ENCODE measurements around the gene GEMIN5. TPM values are rescaled to one million over a fixed set of nuclear protein-coding genes. Genes with fewer than 3 reads are reported as not detected.

Gene GEMIN5
- total RNA-seq, 1 donor from 2014 or later = 14.8 TPM

- Histone ChIP-seq H3K36me3 (ENCODE audit: insufficient read depth, low read length) (peaks cover 36% of the 10 kb centered on the region), H3K4me3 (ENCODE audit: insufficient read depth, low read depth, low read length) (no peak overlapping the region), H3K79me2 (ENCODE audit: insufficient read depth, low read length) (peaks cover 25% of the 10 kb centered on the region), H3K4me1 (ENCODE audit: insufficient read depth, low read length) (no peaks in the 10 kb centered on the region), H4K20me1 (ENCODE audit: insufficient read depth, low read length) (peaks cover 44% of the 10 kb centered on the region), H3K9me3 (ENCODE audit: insufficient read depth, low read depth, low read length) (no peaks in the 10 kb centered on the region), H3K27me3 (ENCODE audit: insufficient read depth, low read length) (no peaks in the 10 kb centered on the region), H3K4me2 (ENCODE audit: low read length) (no peak overlapping the region), H3K27ac (ENCODE audit: low read depth, low read length) (no peak overlapping the region), H2AFZ (ENCODE audit: low read depth, low read length) (no peak overlapping the region), H3K9ac (ENCODE audit: low read length) (no peak overlapping the region)
- H3K36me3 Mint-ChIP-seq (ENCODE audit: low read depth, unreplicated experiment) = peaks cover 21% of the 10 kb centered on the region
- H3K27me3 Mint-ChIP-seq (ENCODE audit: low read depth, unreplicated experiment) = no peaks in the 10 kb centered on the region
- no peak for FAIRE-seq
- no peak overlapping the region for H3K4me3 Mint-ChIP-seq (ENCODE audit: unreplicated experiment)
- no peak overlapping the region for H3K27ac Mint-ChIP-seq (ENCODE audit: unreplicated experiment)
- H3K4me1 Mint-ChIP-seq (ENCODE audit: low read depth, unreplicated experiment) = no peaks in the 10 kb centered on the region
- no peaks in the 10 kb centered on the region for H3K9me3 Mint-ChIP-seq (ENCODE audit: unreplicated experiment)
- TF ChIP-seq EZH2 (IDR thresholded peaks at IDR 0.05; ENCODE audit: insufficient read depth, low read length) = no peak
- TF ChIP-seq CTCF (IDR thresholded peaks at IDR 0.05; ENCODE audit: insufficient read depth, low read depth, low read length) = no peak
- no peak for DNase-seq (ENCODE audit: low read depth)
Measured at GRCh38 chr5:154868702-154869101, 69.3 kb downstream of the GEMIN5 start.

GRCh38 chr5:154866841-154867240, 71.2 kb downstream of the GEMIN5 start:
- no peak overlapping the region for H3K9ac ChIP-seq (ENCODE audit: low read length)
- no peak overlapping the region for H2AFZ ChIP-seq (ENCODE audit: low read depth, low read length)
- no peak overlapping the region for H3K4me3 ChIP-seq (ENCODE audit: insufficient read depth, low read depth, low read length)
- peaks cover 25% of the 10 kb centered on the region for H3K36me3 ChIP-seq (ENCODE audit: insufficient read depth, low read length)
- no peak for FAIRE-seq
- TF ChIP-seq CTCF (IDR thresholded peaks at IDR 0.05; ENCODE audit: insufficient read depth, low read depth, low read length) = no peak
- no peak for TF ChIP-seq EZH2 (IDR thresholded peaks at IDR 0.05; ENCODE audit: insufficient read depth, low read length)
- no peaks in the 10 kb centered on the region for H3K9me3 Mint-ChIP-seq (ENCODE audit: unreplicated experiment)
- H3K27ac ChIP-seq (ENCODE audit: low read depth, low read length) = no peak overlapping the region
- H3K4me3 Mint-ChIP-seq (ENCODE audit: unreplicated experiment) = no peak overlapping the region
- H3K79me2 ChIP-seq (ENCODE audit: insufficient read depth, low read length) = peaks cover 43% of the 10 kb centered on the region
- peaks cover 62% of the 10 kb centered on the region for H4K20me1 ChIP-seq (ENCODE audit: insufficient read depth, low read length)
- H3K4me2 ChIP-seq (ENCODE audit: low read length) = no peak overlapping the region
- H3K27ac Mint-ChIP-seq (ENCODE audit: unreplicated experiment) = no peak overlapping the region
- H3K27me3 ChIP-seq (ENCODE audit: insufficient read depth, low read length) = no peaks in the 10 kb centered on the region
- peaks cover 18% of the 10 kb centered on the region for H3K36me3 Mint-ChIP-seq (ENCODE audit: low read depth, unreplicated experiment)
- no peaks in the 10 kb centered on the region for H3K4me1 ChIP-seq (ENCODE audit: insufficient read depth, low read length)
- no peaks in the 10 kb centered on the region for H3K27me3 Mint-ChIP-seq (ENCODE audit: low read depth, unreplicated experiment)
- no peak for DNase-seq (ENCODE audit: low read depth)
- H3K9me3 ChIP-seq (ENCODE audit: insufficient read depth, low read depth, low read length) = no peaks in the 10 kb centered on the region
- H3K4me1 Mint-ChIP-seq (ENCODE audit: low read depth, unreplicated experiment) = peaks cover 11% of the 10 kb centered on the region

GRCh38 chr5:154865466-154866184, 72.4 kb downstream of the GEMIN5 start:
- Mint-ChIP-seq H3K4me1 (ENCODE audit: low read depth, unreplicated experiment) (peaks cover 15% of the 10 kb centered on the region), H3K4me3 (ENCODE audit: unreplicated experiment) (no peak overlapping the region), H3K36me3 (ENCODE audit: low read depth, unreplicated experiment) (peaks cover 16% of the 10 kb centered on the region), H3K27me3 (ENCODE audit: low read depth, unreplicated experiment) (no peaks in the 10 kb centered on the region), H3K9me3 (ENCODE audit: unreplicated experiment) (no peaks in the 10 kb centered on the region), H3K27ac (ENCODE audit: unreplicated experiment) (no peak overlapping the region)
- no peak overlapping the region for H3K4me3 ChIP-seq (ENCODE audit: insufficient read depth, low read depth, low read length)
- no peak overlapping the region for H3K4me2 ChIP-seq (ENCODE audit: low read length)
- peaks cover 55% of the 10 kb centered on the region for H3K79me2 ChIP-seq (ENCODE audit: insufficient read depth, low read length)
- no peaks in the 10 kb centered on the region for H3K27me3 ChIP-seq (ENCODE audit: insufficient read depth, low read length)
- no peak for FAIRE-seq
- peaks cover 2% of the 10 kb centered on the region for H3K4me1 ChIP-seq (ENCODE audit: insufficient read depth, low read length)
- peaks cover 16% of the 10 kb centered on the region for H3K36me3 ChIP-seq (ENCODE audit: insufficient read depth, low read length)
- H3K9ac ChIP-seq (ENCODE audit: low read length) = no peak overlapping the region
- H4K20me1 ChIP-seq (ENCODE audit: insufficient read depth, low read length) = peaks cover 71% of the 10 kb centered on the region
- H3K9me3 ChIP-seq (ENCODE audit: insufficient read depth, low read depth, low read length) = no peaks in the 10 kb centered on the region
- TF ChIP-seq EZH2 (IDR thresholded peaks at IDR 0.05; ENCODE audit: insufficient read depth, low read length) = no peak
- no peak for TF ChIP-seq CTCF (IDR thresholded peaks at IDR 0.05; ENCODE audit: insufficient read depth, low read depth, low read length)
- DNase-seq (ENCODE audit: low read depth) = no peak
- no peak overlapping the region for H3K27ac ChIP-seq (ENCODE audit: low read depth, low read length)
- no peak overlapping the region for H2AFZ ChIP-seq (ENCODE audit: low read depth, low read length)

Data from astrocyte (in vitro differentiated cells and primary cell).